GM19351 (cell line): ENCODE data around the gene ABLIM2.

Source experiments
- ATAC-seq: cut with Tn5 transposase; IDR thresholded peaks from one replicate; pipeline ENCODE4 v1.9.1; 2021; ENCODE audit warnings: mild to moderate bottlenecking, moderate library complexity; ENCODE audit not compliant: unreplicated experiment

Gene ABLIM2

DNA sequence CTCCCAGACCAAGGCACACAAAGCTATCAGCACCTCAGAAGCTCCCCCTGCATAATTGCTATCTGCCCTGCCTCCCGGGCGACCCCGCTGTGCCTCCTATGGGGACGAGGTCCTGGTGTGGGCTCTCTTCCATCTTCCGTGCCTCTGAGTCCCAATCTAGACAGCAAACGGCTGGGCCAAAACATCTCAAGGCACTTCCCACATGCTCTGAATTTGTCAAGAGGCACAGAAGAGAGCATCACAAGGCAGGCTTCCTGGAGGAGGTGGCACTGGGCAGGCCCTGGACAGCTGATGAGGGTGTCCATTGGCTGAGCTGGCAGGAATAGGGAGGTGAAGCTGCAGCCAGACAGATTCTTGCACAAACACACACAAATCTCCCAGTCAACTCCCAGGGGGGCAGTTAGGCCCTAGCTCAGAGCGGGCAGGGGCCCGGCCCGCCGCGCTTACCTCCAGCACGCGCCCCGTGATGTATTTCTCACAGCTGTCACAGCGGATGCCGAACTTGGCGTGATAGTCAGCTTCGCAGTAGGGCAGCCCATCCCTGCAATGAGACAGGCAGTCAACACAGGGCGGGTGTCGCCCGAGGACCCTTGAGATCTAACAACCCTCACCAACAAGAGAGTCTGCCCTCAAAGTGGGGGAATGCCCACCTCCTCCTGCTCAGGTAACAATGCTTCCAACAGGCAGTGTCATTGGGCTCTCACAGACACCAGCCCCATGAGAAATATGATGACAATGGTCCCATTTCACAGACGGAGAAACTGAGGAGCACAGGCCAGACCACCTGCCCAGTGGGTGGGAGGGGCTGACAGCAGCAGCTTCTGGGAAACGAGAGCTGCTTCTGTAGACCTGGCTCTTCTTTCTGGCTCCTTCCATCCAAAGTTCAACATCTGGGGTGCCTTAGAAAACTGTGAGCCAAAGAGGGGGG, 81.2 kb downstream of the ABLIM2 start:
- no peak for ATAC-seq

DNA sequence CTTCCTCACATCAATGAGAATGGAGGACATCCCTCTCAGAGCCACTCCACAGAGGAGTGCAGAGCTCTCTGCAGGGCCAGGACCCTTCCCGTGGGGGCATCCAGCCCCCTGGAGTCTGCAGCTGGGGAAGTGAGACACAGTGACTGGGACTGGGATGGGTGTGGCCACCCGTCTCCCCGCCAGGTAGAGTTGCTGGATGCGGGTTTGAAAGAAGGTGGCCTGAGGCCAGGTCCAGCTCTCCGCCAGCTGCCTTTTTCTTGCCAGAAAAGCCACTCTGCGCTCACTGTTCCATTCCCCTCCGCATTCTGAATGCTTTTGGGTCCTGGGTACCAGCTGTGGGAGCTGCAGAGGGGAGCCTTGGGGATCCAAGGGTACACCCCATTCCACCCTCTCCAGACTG, 82.6 kb downstream of the ABLIM2 start:
- ATAC-seq: no peak

DNA sequence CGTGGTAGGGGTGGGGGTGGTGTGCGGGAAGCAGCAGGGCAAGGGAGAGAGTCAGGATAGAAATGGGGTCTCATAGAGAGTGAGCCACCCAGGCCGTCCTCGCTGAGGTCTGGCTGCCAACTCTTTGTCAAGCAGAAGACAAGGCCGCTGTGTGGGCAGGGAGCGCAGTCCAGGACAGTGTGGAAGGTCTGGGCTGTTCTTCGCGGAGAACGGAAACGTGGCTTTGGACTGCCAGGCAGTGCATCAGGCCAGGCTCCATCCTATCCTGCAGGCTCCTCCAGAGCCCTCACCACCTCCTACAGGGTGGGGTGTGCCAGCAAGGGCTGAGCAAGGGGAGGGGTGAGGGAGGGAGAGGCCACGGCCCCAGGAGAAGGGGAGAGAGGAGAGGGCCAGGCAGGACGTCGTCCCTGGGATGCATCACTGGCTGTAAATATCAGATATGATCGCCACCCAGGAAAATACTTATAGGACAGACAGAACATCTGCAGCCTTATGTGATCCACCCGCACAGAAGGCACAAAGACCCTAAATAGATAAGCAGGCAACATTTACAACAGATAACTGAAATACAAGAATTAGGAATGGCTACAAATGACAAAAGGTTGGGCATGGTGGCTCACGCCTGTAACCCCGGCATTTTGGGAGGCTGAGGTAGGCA, 85.3 kb downstream of the ABLIM2 start:
- no peak for ATAC-seq

DNA sequence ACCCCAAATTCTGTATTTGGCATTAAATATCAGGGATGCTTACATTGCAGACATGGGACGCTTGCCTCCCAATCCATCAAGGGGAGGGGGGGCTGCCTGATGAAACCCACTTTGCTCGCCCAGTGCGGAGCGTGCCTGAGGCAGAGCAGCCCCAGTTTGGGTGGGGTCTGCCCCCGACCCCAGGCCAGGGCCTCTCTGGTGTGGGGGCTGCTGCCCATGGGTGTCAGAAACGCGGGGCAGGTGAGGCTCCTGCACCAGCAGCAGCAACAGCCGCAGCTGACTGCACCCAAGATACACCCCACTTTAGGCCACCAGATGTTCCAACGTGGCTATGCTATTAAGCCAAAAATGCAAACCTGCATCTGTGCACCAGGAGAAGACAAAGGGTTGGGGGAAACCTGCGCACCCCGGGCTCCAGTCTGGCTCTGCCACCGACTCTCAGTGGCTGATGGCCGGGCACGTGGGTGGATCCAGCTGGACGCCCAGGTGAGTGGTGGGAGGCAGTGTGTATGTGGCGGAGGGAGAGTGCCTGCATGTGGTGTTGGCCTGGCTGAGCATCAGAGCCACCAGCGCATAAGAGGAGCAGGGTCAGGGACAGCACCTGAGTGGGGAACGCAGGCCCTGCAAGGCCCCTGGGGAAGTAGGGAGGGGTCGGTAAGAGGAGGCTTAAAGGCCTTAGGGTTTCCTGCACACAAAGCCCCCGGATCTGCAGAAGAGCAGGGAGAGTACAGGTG, 86.2 kb downstream of the ABLIM2 start:
- ATAC-seq: no peak

DNA sequence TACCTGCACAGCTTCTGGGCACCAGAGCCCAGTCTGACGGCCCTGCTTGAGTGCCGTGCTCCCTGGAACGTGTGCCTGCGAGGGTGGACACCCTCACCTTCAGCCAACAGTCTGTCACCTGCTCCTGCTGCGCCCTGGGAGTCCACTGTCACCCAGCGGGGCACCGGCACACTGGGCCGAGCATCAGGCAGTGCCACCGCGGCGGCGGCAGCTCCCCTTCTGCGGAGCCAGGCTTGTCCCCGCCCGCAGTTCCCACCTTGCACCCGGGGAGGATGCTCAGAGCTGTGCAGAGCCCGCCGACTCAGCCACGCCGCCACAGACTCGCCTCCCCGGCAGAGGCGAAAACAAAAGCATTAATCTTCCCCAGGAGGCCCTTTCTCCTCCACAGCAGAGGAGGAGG, 86.8 kb downstream of the ABLIM2 start:
- no peak for ATAC-seq

DNA sequence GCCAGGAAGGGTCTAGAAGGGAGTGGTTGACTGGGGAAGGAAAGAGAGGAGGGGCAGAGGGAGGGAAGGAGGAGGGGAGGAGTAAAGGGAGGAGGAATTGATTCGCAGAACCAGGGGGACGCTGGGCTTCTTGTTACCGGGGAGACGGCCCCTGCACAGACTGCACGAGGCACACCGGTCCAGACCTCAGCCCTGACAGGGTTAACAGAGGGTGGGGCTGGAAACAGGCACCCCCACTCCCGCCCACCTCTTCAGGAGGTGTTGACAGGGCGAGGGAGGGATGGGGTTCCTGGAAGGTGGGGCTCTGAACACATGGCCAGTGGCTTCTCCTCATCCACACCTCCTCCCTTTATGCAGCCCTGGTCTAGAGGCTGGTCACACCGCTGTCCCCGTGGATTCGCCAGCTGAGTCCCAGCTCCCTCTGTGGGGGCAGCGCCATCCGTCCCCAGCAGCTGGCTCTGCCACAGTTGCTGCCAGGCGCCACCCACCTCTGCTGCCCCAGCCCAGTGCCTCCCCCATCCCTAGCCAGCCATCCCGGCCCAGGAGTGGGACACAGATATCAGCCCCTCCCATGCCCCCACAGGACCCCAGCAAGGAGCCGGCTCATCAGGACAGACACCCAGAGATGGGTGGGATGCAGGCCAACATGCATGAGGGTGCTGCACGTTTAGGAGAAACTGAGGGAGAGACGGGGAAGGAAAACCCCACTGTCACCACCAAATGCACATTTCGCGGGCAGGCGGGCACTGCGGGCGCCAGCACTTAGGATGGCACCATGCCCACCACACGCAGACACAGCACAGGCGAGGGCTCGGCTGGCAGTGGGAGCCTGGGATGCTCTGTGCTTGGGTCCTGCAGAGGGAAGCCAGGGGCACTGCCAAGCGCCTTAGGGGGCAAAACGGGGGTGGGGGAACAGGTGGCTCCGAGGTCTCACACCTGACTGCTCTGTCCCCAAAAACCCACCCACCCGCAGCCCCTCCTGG, 87.6 kb downstream of the ABLIM2 start:
- ATAC-seq: no peak

DNA sequence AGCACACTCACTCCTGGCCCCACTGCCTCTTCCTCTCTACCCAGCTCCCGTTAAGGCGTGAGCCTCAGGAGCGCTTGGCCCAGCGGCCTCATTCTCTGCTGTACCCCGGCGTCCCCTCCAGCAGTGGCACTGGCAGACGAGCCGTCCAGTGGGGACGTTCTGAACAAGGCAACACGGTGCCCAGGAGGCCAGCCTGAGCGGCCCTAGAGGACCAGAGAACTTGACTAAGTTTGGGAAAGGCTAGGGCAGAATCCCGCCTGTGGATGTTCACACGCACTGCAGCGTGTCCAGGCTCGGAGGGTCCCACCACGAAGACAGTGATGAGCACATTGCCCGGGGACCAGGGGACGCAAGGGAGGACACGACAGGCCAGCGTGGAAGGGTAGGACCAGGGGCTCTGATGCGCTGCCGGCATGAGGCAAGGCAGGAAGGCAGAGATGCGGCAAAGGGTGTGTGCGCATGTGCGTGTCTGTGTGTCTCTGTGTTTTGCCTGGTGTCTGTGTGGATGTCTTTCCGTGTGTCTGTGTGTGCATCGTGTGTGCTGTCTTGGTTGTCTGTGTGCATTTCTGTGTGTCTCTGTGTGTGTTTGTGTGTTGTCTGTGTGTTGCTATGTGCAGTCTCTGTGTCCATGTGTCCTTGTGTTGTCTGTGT, 89.4 kb downstream of the ABLIM2 start:
- no peak for ATAC-seq

DNA sequence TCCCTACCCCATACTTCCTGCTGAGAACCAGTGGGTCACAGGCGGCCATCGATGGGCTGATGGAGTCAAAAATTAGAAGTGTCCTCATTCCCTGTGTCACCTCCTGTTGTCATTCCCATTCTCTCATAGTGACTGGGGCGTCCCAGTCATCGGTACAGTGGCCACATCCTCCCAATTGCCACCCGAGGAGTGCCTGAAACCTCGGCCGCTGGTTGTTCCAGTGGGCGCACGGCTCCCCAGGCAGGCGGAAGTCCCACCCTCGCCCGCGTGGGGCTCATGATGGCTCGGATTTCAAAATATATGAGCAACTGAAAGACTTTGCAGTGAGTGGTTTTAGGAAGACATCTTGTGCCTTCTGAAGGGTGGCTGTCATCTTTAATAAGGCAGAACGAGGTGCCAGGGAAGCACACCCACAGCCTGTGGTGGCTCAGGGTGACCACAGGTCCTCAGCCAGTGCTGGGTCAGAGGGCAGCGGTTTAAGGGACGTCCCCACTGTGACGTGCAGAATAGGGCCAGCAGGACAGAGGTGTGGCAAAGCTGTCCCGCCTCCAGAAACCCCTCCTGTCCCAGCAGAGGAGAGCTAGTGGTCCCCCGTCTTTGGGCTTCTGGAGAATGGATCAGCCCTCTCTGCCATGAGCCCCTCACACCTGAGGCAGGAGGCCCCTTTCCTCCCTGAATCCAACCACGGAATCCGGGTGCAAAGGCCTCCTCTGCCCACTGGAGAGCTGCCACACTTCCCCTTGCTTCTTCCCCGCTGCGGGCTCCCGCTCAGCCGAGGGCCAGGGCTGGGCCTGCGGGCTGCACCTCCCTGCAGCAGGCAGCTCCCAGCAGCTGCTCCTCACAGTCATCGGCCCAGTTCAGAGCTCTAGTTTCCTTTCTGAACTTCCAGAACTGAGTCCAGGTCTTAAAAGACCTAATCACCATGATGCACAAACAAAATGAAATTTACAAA, 90.4 kb downstream of the ABLIM2 start:
- no peak for ATAC-seq

DNA sequence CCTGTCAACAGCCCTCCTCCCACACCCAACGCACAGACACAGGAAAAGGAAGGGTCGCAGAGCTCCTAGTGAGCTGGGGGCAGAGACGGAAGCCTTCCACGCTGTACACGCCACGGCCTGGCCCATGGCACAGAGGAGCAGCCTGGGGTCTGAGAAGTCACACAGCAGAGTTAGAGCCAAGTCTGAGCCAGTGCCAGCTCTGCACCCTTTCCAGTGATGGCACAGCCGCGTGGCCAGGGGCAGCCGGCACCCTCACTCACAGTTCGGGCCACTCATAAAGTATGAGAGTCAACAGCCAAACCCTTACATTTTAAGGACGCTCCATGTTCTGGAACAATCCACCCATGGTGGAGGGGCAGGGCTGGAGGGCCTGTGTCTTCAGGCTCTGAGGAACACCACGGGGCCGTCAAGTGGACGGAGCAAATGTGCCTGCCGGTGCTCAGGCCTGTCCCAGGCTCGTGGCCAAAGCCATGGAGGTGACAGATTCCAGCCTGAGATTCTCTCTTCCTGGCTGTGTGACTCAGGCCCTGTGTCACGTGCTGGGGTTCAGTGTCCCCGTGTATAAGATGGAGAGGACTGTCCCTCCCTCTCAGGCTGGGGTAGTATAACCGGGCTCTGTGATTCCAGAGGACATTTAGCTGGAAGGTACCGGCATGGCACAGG, 91.2 kb downstream of the ABLIM2 start:
- ATAC-seq: no peak

DNA sequence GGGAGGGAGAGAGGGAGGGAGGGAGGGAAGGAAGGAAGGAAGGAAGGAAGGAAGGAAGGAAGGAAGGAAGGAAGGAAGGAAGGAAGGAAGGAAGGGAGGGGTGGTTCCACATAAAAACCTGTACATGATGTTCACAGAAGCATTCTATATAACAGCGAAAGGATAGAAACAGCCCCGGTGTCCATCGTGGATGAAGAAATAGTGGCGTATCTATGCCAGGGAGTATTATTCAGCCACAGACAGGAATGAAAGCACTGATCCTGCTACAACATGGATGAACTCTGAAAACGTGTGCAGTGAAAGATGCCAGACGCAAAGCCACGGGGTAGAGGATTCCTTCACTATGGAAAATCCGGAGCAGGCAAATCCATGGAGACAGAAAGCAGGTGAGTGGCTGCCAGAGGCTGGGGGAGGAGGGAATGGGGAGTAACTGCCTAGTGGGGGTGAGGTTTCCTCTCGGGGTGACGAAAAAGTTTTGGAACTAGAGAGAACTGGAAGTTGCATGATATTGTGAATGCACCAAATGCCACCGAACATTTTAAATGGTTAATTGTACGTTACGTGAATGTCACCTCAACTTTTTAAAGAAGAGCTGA, 92.2 kb downstream of the ABLIM2 start:
- no peak for ATAC-seq

DNA sequence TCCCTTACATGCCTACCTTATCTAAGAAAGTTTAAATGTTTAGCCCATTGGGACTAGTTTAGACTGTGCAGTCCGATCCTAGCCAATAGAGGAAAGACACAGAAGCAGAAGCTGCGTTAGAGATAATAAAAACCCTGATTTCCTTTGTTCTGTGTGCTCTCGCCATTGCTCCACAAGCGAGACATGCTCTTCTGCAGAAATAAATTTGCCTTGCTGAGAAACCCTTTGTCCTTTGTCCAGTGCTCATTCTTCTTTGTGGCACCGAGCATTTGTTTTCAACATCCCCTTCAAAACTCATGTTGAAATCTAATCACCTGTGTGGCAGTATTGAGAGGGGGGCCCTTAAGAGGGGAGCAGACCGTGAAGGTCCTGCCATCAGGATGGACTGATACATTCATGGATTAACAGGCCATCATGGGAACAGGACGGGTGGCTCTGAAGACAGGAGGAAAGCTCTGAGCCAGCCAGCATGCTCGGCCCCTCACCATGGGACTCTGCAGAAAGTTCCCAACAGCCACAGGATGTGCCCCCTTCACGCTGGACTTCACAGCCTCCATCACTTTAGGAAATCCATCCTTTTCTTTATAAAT, 94.5 kb downstream of the ABLIM2 start:
- no peak for ATAC-seq

DNA sequence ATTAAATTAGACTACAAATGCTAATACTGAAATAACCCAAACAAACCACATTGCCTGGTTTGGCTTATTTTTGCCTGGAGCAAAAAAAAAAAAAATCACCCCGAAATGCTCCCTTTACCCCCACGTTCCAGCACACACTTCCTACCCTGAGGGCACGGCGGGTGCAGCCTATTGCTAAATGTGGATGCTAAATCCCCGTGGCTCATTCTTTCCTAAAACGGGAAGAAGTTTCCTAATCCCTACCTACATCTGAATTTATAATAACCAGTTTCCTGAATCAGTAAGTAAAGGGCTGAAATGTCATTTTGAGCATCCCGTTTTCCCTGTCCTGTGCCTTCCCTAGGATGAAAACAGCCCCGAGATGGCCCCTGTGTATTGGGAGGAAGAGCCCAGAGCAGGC, 97.0 kb downstream of the ABLIM2 start:
- ATAC-seq: no peak

DNA sequence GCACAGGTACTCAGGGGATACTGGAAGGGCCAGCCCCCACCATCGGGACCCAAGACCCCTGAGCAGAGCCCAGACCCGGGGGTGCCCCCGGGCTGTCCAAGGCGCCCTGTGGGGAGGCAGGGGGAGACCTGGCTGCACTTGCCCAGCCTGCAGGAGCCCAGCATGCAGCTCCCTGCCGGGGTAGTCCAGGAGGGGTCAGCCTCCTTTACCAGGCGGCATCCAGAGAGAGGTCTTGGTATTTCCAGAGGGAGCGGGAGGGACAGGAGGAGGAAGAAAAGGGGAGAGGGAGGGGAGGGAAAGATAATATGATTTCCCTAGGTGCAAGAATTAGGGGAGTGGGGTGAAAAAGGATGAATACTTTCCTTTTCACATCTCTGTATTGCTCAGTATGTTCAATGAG, 97.5 kb downstream of the ABLIM2 start:
- ATAC-seq: no peak

DNA sequence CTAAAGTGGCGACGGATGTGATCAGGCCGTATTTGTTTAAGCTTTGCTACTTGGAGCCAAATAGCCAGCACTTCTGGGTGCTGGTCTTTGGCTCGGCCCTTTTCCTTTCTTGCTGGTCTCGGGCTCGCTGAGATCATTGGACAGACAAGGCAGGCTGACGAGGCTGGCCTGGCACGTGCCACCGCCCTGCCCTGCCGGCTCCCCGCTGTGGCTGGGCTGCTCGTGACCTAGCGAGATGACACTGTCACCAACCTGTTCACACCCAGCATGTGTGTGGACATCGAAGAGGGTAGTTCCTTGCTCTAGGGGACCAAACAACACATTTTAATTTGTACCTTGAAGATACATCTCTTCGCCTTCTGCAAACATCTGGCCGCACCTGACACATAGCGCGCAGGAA, 98.0 kb downstream of the ABLIM2 start:
- no peak for ATAC-seq

DNA sequence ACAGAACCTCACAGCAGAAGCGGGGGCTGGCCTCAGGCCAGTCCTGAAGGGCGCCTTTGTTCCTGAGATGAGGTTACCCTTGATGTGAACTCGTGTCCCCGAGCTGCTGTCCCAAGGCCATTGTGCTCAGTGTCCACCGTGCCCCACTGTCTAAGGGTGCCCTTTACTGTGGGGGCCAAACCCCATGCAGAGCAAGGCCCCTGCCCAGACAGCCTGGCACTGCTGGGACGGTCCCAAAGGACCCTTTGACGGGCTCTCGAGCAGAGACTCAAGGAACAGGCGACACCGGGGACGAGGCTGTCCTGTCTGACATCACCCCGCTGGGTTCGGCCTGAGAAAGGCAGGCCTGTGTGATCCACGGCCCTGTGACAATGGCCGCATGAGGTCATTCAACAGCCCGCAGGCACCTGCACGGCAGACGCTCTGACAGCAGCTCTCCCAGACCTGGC, 100.6 kb downstream of the ABLIM2 start:
- no peak for ATAC-seq

DNA sequence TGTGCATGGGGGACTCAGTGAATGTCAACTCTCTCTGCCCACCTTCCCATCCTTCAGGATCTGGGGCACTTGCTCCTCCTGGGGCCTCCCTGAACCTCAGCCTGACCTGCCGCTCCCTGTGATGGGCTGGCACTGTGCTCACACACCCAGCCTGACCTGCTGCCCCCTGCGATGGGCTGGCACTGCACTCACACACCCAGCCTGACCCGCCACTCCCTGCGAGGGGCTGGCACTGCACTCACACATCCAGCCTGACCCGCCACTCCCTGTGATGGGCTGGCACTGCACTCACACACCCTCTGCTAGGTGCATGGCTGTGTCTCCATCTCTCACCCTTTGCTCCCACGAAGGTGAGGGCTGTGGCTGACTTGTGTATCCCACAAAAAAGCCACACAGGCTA, 103.4 kb downstream of the ABLIM2 start:
- ATAC-seq: no peak

DNA sequence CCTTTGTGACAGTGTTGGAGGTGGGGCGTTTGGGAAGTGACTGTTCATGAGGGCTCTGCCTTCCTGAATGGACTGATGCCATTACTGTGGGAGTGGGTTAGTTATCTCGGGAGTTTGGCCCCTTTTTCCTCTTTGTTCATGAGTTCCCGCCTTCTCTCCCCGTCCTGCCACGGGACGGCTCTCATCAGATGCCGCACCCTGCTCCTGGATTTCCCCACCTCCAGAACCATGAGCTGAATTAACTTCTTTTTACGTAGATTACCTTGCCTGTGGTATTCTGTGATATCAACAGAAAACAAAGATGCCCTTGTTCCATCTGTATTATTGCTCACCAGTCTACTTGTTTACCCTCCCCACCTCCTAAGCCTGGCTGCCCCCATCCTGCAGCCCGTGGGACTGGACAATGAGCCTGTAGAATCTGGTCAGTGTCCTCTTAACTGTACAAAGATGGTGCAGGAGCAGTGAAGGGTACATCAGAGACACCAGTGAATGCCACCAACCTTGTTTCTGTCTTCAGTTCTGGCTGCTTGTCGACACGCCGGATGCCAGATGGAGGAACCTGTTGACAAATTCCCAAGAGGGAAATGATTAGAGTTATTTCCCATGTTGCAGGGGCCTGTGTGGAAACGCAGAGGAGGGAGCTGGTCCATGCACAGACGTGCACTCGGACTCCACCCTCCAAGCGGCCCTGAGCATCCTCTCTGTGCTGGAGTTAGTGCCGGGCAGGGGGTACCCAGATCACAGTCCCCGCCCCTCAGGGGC, 104.7 kb downstream of the ABLIM2 start:
- ATAC-seq: no peak
